H1 (cell line): ENCODE results near the gene GABRG3.

ENCODE experiments used
- BACH1 ChIP-seq: IDR thresholded peaks from 2 replicates; pipeline ENCODE4 v1.6.1; 2012; ENCODE audit warnings: low read length, improper control_type of control experiment
- CTCF ChIP-seq, 3 experiments: IDR thresholded peaks; 1 replicate in 2 of 3; 2 replicates in 1 of 3; pipeline versions ENCODE4 v1.5.1 to v1.6.1; 2011; ENCODE audit warnings: low read length in 3 of 3, mild to moderate bottlenecking in 3 of 3, inconsistent platforms in 2 of 3, low read depth in 1 of 3, moderate library complexity in 1 of 3; ENCODE audit not compliant: insufficient read depth in 1 of 3; ENCODE audit errors: control extremely low read depth in 1 of 3
- POLR2AphosphoS5 ChIP-seq: IDR thresholded peaks from 2 replicates; pipeline ENCODE4 v1.6.1; 2011; ENCODE audit warnings: low read depth, low read length
- SRF ChIP-seq: IDR thresholded peaks from 2 replicates; pipeline ENCODE4 v1.6.1; 2011; ENCODE audit warnings: mild to moderate bottlenecking, low read depth, low read length, moderate library complexity

- no peak for TF ChIP-seq CTCF (IDR thresholded peaks at IDR 0.05; ENCODE audit: control extremely low read depth in 1 of 3, insufficient read depth in 1 of 3, low read depth in 1 of 3, low read length in 3 of 3)
- TF ChIP-seq POLR2AphosphoS5 = no peak
- TF ChIP-seq SRF = no peak
- TF ChIP-seq BACH1 = no peak
Observed at GRCh38 chr15:27575521-27575920, 604.5 kb downstream of the GABRG3 start.
